Subcutaneous abdominal adipose tissue (tissue), 5 donors: ENCODE data around the gene NUP133.
"Not testable (repeated sequence)": the region's sequence is repeated elsewhere in the genome, so short reads cannot be mapped to it uniquely, and the experiment has no call there.

ENCODE experiments used
- H3K27ac ChIP-seq: one replicate; pipeline ENCODE4 v1.7.0; 2013; ENCODE audit warnings: low read depth, mild to moderate bottlenecking, inconsistent platforms, low read length, moderate library complexity
- H3K27me3 ChIP-seq, 5 donors: one replicate each; pipeline ENCODE4 v1.7.0; 2013; ENCODE audit warnings: low read length in 5 of 5, inconsistent platforms in 1 of 5; ENCODE audit not compliant: control insufficient read depth in 5 of 5, insufficient read depth in 4 of 5
- H3K36me3 ChIP-seq, 5 donors: one replicate each; pipeline ENCODE4 v1.7.0; 2013; ENCODE audit warnings: low read length in 5 of 5; ENCODE audit not compliant: control insufficient read depth in 5 of 5, insufficient read depth in 5 of 5
- H3K4me1 ChIP-seq, 5 donors: one replicate each; pipeline ENCODE4 v1.7.0; 2013; ENCODE audit warnings: low read length in 5 of 5, mild to moderate bottlenecking in 3 of 5, moderate library complexity in 1 of 5; ENCODE audit not compliant: control insufficient read depth in 5 of 5, insufficient read depth in 5 of 5
- H3K4me3 ChIP-seq, 5 donors: one replicate each; pipeline ENCODE4 v1.7.0; 2013; ENCODE audit warnings: low read length in 5 of 5, low read depth in 1 of 5
- H3K9ac ChIP-seq, 5 donors: one replicate each; pipeline ENCODE4 v1.7.0; 2013; ENCODE audit warnings: low read length in 5 of 5, mild to moderate bottlenecking in 4 of 5, moderate library complexity in 3 of 5
- H3K9me3 ChIP-seq, 5 donors: one replicate each; pipeline ENCODE4 v1.7.0; 2013; ENCODE audit warnings: low read length in 5 of 5; ENCODE audit not compliant: control insufficient read depth in 5 of 5
- donor health status: healthy.
- donor health status: healthy.
- donor health status: healthy.
- donor health status: healthy.
- donor health status: healthy.

NUP133 gene

GRCh38 chr1:229480495-229480894 lies 27.6 kb downstream of the NUP133 start:
- Histone ChIP-seq H3K36me3 (peaks cover 31 to 85% (median 58%) of the 10 kb centered on the region in 5 donors), H3K27me3 (no peaks in the 10 kb centered on the region), H3K9ac (no peak overlapping the region), H3K9me3 (no peaks in the 10 kb centered on the region), H3K4me3 (no peak overlapping the region), H3K4me1 (peaks cover 0 to 2% (median 0%) of the 10 kb centered on the region in 5 donors), H3K27ac (no peak overlapping the region)

- Histone ChIP-seq H3K9me3 (no peaks in the 10 kb centered on the region), H3K9ac (no peak overlapping the region), H3K27me3 (no peaks in the 10 kb centered on the region), H3K27ac (no peak overlapping the region), H3K36me3 (peaks cover 33 to 85% (median 60%) of the 10 kb centered on the region in 5 donors), H3K4me3 (no peak overlapping the region), H3K4me1 (peaks cover 0 to 2% (median 0%) of the 10 kb centered on the region in 5 donors)
These were observed 28.3 kb downstream of the NUP133 start for GRCh38 chr1:229479660-229480399.

- Histone ChIP-seq H3K4me3 (no peak overlapping the region), H3K9me3 (no peaks in the 10 kb centered on the region), H3K27me3 (no peaks in the 10 kb centered on the region), H3K4me1 (peaks cover 0 to 2% (median 0%) of the 10 kb centered on the region in 5 donors), H3K36me3 (peaks cover 35 to 88% (median 66%) of the 10 kb centered on the region in 5 donors), H3K27ac (no peak overlapping the region), H3K9ac (no peak overlapping the region)
These were observed 29.3 kb downstream of the NUP133 start for GRCh38 chr1:229478852-229479251.

- H3K36me3 ChIP-seq, result peaks cover 31 to 82% (median 59%) of the 10 kb centered on the region in 5 donors
- not testable (repeated sequence) for H3K9me3 ChIP-seq, H3K27me3 ChIP-seq, H3K9ac ChIP-seq, H3K4me3 ChIP-seq, H3K27ac ChIP-seq, H3K4me1 ChIP-seq
These were observed 32.3 kb downstream of the NUP133 start for GRCh38 chr1:229475859-229476258.

GRCh38 chr1:229474509-229474908 lies 33.6 kb downstream of the NUP133 start:
- Histone ChIP-seq H3K36me3 (peaks cover 30 to 83% (median 67%) of the 10 kb centered on the region in 5 donors), H3K9me3 (no peaks in the 10 kb centered on the region), H3K9ac (no peak overlapping the region), H3K27ac (no peak overlapping the region), H3K4me3 (no peak overlapping the region), H3K4me1 (no peaks in the 10 kb centered on the region), H3K27me3 (no peaks in the 10 kb centered on the region)

- Histone ChIP-seq H3K27me3 (no peaks in the 10 kb centered on the region), H3K4me3 (no peak overlapping the region), H3K27ac (no peak overlapping the region), H3K4me1 (no peaks in the 10 kb centered on the region), H3K9ac (no peak overlapping the region), H3K36me3 (peaks cover 31 to 75% (median 64%) of the 10 kb centered on the region in 5 donors), H3K9me3 (no peaks in the 10 kb centered on the region)
These were observed 37.0 kb downstream of the NUP133 start for GRCh38 chr1:229471175-229471574.

- no peaks in the 10 kb centered on the region for H3K9me3 ChIP-seq
- no peaks in the 10 kb centered on the region for H3K27me3 ChIP-seq
- H3K4me1 ChIP-seq, result no peaks in the 10 kb centered on the region
- H3K4me3 ChIP-seq, result no peak overlapping the region
- H3K36me3 ChIP-seq, result peaks cover 30 to 80% (median 66%) of the 10 kb centered on the region in 5 donors
- no peak overlapping the region for H3K9ac ChIP-seq
- no peak overlapping the region for H3K27ac ChIP-seq
These were observed 37.6 kb downstream of the NUP133 start for GRCh38 chr1:229470406-229471043.

GRCh38 chr1:229466887-229467286 lies 41.3 kb downstream of the NUP133 start:
- Histone ChIP-seq H3K36me3 (peaks cover 33 to 82% (median 73%) of the 10 kb centered on the region in 5 donors), H3K27ac (no peak overlapping the region), H3K27me3 (no peaks in the 10 kb centered on the region), H3K9ac (no peak overlapping the region), H3K4me3 (no peak overlapping the region), H3K4me1 (no peaks in the 10 kb centered on the region), H3K9me3 (no peaks in the 10 kb centered on the region)

- no peak overlapping the region for H3K4me3 ChIP-seq
- no peak overlapping the region for H3K27ac ChIP-seq
- H3K27me3 ChIP-seq, result no peaks in the 10 kb centered on the region
- H3K9me3 ChIP-seq, result no peaks in the 10 kb centered on the region
- H3K9ac ChIP-seq, result no peak overlapping the region
- H3K4me1 ChIP-seq, result peaks cover 0 to 3% (median 0%) of the 10 kb centered on the region in 5 donors
- peaks cover 32 to 84% (median 72%) of the 10 kb centered on the region in 5 donors for H3K36me3 ChIP-seq
These were observed 43.5 kb downstream of the NUP133 start for GRCh38 chr1:229464672-229465071.

- H3K27me3 ChIP-seq, result no peaks in the 10 kb centered on the region
These were observed 47.0 kb downstream of the NUP133 start for GRCh38 chr1:229461032-229461668.

More at GRCh38 chr1:229461032-229461668, 47.0 kb downstream of the NUP133 start:
- Histone ChIP-seq H3K9me3 (no peaks in the 10 kb centered on the region), H3K36me3 (peaks cover 40 to 88% (median 82%) of the 10 kb centered on the region in 5 donors), H3K4me3 (no peak overlapping the region), H3K9ac (no peak overlapping the region), H3K4me1 (peaks cover 0 to 3% (median 0%) of the 10 kb centered on the region in 5 donors), H3K27ac (no peak overlapping the region)
